ES-I3 (cell line): ENCODE results near the gene CAMKMT.

Experiments used
- H3K36me3 ChIP-seq: 2 replicates; pipeline ENCODE4 v1.6.1; 2013; ENCODE audit warnings: mild to moderate bottlenecking, low read length, control low read depth, moderate library complexity; ENCODE audit not compliant: insufficient read depth
- H3K4me1 ChIP-seq: 2 replicates; pipeline ENCODE4 v1.6.1; 2013; ENCODE audit warnings: mild to moderate bottlenecking, control low read depth, low read length; ENCODE audit not compliant: insufficient read depth
- H3K9ac ChIP-seq: 2 replicates; pipeline ENCODE4 v1.6.1; 2013; ENCODE audit warnings: low read depth, mild to moderate bottlenecking, low read length, moderate library complexity
- H3K9me3 ChIP-seq: 2 replicates; pipeline ENCODE4 v1.6.1; 2013; ENCODE audit warnings: mild to moderate bottlenecking, low read length, moderate library complexity; ENCODE audit not compliant: control insufficient read depth, insufficient read depth

CAMKMT gene

DNA sequence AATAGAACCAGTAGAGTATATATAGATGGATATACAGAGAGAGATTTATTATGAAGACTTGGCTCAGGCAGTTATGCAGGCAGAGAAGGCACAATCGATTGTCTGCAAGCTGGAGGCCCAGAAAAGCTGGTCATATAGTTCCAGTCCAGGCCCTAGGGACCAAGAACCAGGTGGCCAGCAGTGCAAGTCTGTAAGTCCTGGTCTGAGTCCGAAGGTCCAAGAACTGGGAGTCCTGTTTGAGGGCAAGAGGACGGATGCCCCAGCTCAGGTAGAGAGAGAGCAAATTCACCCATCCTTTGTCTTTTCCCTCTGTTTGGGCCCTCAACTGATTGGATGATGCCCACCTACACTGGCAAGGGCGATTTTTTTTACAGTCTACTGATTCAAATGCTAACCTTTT is 164.6 kb downstream of the CAMKMT start:
- no peak overlapping the region for H3K9ac ChIP-seq
- no peaks in the 10 kb centered on the region; the same call in 1 of the 2 replicates for H3K9me3 ChIP-seq
- no peaks in the 10 kb centered on the region for H3K4me1 ChIP-seq
- no peaks in the 10 kb centered on the region for H3K36me3 ChIP-seq

DNA sequence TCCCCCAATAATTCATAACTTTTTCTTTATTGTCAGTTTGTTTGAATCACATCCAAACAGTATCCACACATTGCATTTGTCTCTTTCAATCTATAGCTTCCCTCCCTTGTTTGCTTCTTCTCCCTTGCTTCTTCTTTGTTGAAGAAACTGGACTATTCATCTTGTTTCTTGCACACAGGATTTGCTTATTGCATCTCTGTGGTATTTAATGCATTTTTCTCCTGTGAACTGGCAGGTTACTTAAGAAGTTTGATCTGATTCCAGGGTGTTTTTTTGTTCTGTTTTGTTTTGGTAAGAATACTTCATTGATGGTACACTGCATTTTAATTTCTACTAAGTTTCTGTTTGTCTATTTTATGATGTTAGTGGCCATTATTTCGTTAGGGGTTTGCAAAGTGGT is 166.8 kb downstream of the CAMKMT start:
- H3K9me3 ChIP-seq = no peaks in the 10 kb centered on the region
- H3K9ac ChIP-seq = no peak overlapping the region
- H3K4me1 ChIP-seq = no peaks in the 10 kb centered on the region
- H3K36me3 ChIP-seq = no peaks in the 10 kb centered on the region

DNA sequence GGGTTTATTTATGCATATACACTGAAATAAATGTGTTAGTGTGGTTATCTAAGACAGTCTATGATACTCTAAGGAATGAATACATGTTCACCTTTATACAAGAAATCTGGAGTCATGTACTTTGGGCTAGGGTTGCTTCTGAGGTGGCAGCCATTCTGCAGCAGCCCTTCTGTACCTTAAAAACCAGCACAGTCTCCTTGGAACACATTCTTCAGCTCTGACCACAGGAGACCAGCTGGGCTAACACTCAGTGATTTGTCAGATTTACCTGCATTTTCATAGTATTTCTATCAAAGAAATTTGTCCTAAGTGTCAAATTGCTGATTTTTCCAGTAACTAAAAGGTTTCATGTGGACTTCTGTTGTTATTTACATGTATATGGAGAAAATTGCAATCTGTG is 167.7 kb downstream of the CAMKMT start:
- Histone ChIP-seq H3K36me3 (no peaks in the 10 kb centered on the region), H3K9me3 (no peaks in the 10 kb centered on the region), H3K9ac (no peak overlapping the region), H3K4me1 (no peaks in the 10 kb centered on the region)

DNA sequence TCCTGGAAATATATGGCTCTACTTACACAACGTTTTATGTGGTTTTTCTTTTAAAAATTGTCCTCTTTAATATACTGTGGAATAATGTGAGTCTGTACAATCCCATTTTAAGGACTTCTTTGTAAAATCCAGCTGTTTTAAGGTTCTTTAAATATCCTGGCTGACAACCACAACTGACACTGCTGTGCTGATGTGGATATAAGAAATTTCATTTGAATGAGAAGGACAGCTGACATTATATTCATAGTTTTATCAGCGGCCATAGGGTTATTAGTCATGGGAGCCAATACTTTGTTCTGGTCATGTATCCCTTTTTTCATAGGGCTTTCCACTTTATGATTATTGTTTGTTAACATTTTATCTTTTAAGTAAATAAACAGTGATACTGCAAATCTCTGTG is 169.5 kb downstream of the CAMKMT start:
- Histone ChIP-seq H3K9me3 (no peaks in the 10 kb centered on the region), H3K9ac (no peak overlapping the region), H3K4me1 (no peaks in the 10 kb centered on the region), H3K36me3 (no peaks in the 10 kb centered on the region)

DNA sequence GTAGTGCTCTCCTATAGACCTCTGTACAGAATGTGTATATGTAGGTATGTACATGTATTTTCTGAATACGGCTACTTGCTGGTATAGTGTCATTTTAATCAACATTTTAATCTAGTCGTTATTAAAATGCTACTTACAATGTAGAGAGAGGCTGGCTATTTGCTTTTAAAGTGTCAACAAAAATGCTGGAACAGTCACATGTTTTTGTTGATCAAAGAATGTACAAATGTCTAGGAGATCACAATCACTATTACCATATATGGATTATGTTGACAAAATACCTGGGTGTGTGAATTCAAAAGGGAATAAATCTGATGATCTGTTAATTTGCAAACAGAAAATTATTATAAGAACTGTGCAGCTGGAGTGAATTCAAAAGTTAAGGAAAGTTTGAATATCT is 170.3 kb downstream of the CAMKMT start:
- H3K36me3 ChIP-seq = no peaks in the 10 kb centered on the region
- H3K9me3 ChIP-seq = no peaks in the 10 kb centered on the region
- H3K9ac ChIP-seq = no peak overlapping the region
- no peaks in the 10 kb centered on the region for H3K4me1 ChIP-seq

DNA sequence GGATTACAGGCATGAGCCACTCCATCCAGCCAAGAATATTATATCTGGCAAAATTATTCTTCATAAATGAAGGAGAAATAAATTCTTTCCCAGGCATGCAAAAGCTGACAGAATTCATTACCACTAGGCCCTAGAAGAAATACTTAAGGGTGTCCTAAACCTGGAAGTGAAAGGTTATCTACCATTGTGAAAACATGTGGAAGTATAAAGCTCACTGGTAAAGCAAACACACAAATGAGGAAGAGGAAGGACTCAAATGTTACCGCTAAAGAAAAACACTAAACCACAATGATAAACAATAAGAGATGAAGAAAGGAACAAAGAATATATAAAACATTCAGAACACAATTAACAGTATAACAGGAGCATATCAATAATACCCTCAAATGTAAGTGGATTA is 171.8 kb downstream of the CAMKMT start:
- Histone ChIP-seq H3K9ac (no peak overlapping the region), H3K36me3 (no peaks in the 10 kb centered on the region), H3K9me3 (no peaks in the 10 kb centered on the region; the same call in 1 of the 2 replicates), H3K4me1 (no peaks in the 10 kb centered on the region)

DNA sequence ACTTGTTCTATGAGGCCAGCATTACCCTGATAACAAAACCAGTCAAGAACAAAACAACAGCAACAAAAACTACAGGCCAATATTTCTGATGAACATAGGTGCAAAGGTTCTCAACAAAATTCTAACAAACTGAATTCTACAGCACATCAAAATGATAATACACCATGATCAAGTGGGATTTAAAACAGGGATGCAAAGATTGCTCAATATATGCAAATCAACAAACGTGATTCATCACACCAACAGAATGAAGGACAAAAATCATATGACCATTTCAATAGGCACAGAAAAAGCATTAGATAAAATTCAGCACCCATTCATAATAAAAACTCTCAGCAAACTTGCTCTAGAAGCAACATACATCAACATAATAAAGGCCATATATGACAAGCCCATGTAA is 173.6 kb downstream of the CAMKMT start:
- no peaks in the 10 kb centered on the region for H3K36me3 ChIP-seq
- H3K9me3 ChIP-seq = no peaks in the 10 kb centered on the region; the same call in 1 of the 2 replicates
- no peaks in the 10 kb centered on the region for H3K4me1 ChIP-seq
- no peak overlapping the region for H3K9ac ChIP-seq

DNA sequence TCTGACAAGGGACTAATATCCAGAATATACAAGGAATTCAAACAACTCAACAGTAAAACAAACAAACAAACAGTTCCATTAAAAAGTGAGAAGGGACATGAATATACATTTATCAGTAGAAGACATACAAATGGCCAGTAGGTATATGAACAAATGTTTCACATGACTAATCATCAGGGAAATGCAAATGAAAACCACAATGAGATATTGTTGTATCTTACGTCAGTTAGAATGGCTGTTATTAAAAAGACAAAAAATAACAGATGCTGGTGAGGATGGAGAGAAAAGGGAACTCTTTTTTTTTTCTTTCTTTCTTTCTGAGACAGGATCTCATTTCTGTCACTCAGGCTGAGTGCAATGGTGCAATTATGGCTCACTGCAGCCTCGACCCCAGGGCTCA is 175.5 kb downstream of the CAMKMT start:
- H3K4me1 ChIP-seq = peaks cover 2% of the 10 kb centered on the region; the same call in 1 of the 2 replicates
- H3K9me3 ChIP-seq = no peaks in the 10 kb centered on the region; the same call in 1 of the 2 replicates
- H3K9ac ChIP-seq = no peak overlapping the region
- no peaks in the 10 kb centered on the region for H3K36me3 ChIP-seq

DNA sequence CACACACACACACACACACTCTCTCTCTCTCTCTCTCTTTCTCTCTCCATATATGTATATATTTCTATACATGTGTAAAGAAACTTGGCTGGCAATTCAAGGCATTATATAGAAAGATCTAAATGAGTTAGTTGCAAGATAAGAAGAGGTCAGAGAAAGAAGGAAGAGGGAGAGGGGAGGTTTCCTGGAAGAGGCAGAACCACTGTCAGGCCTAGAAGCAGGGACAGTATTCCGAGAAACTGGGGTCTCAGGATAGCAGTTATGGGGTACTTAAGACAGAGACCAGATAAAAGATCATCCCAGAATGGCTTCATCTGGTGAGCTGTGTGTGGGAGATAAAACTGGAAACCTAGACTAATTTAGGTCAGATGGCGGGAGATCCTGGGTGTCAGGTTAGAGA is 180.8 kb downstream of the CAMKMT start:
- Histone ChIP-seq H3K36me3 (no peaks in the 10 kb centered on the region), H3K9ac (no peak overlapping the region), H3K4me1 (peaks cover 38% of the 10 kb centered on the region), H3K9me3 (no peaks in the 10 kb centered on the region; the same call in 1 of the 2 replicates)

DNA sequence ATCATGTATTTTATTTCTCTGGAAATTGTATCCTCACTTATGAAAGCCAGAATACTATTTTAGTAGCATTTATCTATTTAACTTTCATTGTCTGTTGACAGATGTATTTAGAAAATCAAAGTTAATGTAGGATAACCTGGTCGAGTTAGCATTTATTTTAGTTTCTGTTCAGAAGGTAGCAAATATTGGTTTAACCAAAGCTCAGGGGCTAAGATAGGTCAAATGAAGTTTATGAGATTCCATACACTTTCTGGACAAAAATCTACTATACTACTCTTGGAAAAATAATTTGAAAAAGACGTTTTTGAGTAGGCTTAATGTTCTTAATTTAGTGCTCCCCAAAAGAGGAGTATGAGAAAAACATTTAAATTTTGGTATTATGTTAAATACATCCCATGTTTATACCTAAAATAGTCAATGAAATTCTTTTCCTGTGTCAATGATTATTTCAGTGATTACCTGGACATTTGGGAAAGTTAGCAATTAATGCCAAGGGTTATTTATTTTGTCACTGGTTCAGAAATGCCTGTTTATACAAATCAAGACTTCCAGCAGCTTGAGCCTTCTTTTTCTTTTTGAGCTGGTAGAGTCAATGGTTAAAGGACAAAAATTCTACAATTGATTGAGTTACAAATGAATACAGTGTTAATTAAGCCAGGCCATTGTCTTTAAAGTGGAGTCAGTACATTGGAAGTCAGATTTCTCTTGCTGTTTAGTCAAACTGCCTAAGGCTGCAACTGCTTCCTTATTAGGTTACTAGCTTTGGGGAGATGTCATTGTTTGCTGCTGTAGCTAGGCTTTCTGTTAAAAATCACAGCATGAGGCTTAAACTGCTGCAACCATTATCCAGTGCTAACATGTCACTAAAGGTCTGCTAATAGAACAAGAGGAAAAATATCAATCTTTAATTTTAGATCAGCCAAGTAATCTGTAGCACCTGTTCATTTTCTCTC is 182.3 kb downstream of the CAMKMT start:
- Histone ChIP-seq H3K36me3 (no peaks in the 10 kb centered on the region), H3K4me1 (peaks cover 53% of the 10 kb centered on the region), H3K9ac (no peak overlapping the region), H3K9me3 (no peaks in the 10 kb centered on the region)

DNA sequence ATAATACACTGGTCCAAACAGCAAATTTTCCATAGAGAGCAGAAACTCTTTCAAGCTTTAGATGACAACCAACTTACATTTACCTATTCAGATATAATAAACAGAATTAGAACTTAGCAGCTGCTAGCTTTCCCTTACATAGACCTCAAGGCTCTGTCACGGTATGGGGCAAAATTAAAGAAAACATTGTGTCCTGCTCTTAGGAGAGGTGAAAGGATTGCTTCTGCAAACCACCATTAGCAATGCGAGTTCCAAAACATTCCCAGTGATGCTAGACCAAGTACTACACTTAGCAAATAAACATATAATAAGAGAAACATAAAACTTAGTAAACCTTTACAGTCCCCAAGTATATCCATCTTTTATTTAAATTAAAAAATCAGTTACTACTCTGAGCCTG is 183.3 kb downstream of the CAMKMT start:
- Histone ChIP-seq H3K9ac (no peak overlapping the region), H3K36me3 (no peaks in the 10 kb centered on the region), H3K9me3 (no peaks in the 10 kb centered on the region), H3K4me1 (peaks cover 62% of the 10 kb centered on the region)

DNA sequence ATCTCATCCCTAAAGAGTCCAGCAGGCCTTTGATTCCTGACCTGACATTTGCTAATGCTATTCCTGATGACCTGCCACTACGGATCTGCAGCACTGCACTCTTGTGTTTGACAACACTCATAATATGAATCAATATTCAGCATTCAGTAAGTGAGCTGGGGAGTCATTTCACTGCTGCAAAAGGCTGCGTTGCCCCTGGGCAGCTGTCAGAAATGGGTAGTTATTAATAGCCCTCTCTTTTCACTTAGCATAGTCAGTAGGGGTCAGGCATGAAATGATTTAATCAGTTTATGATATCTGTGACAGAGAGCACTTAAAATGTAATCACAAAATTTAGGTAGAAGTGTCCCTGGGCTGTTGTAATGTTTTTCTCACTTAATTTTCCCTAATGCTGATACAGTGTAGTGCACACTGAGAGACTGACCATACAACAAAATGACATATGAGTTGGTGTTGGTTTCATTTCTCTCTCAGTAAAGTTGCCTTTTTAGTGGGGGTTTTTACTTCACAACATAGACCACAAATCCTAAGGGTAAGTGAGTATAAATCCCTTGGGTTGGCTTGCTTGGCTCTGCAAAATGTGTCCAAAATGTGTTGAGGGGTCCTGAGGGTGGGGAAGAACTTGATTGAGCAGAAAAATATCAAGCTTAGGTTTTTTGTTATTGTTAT is 184.8 kb downstream of the CAMKMT start:
- H3K9me3 ChIP-seq = no peaks in the 10 kb centered on the region
- peaks cover 62% of the 10 kb centered on the region for H3K4me1 ChIP-seq
- no peaks in the 10 kb centered on the region for H3K36me3 ChIP-seq
- H3K9ac ChIP-seq = no peak overlapping the region

DNA sequence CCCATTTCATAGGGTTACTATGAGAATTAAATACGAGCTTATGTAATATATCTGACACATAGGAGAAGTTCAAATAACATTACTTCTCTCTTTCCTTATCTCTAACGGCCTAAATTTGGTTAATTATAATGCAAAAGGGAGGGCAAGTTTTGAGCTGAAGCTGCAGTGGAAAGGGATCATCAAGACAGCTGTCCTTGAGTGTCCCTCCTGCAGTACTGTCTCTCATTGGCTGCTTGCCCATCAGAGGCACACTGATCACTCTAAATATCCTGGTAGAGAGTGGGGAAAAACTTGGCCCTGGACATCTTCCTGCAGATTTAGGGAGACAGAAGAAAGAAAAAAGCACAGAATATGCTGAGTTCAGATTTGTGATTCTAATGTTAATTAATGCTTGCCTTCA is 186.0 kb downstream of the CAMKMT start:
- Histone ChIP-seq H3K9ac (no peak overlapping the region), H3K4me1 (peaks cover 55% of the 10 kb centered on the region), H3K36me3 (no peaks in the 10 kb centered on the region), H3K9me3 (no peaks in the 10 kb centered on the region)

DNA sequence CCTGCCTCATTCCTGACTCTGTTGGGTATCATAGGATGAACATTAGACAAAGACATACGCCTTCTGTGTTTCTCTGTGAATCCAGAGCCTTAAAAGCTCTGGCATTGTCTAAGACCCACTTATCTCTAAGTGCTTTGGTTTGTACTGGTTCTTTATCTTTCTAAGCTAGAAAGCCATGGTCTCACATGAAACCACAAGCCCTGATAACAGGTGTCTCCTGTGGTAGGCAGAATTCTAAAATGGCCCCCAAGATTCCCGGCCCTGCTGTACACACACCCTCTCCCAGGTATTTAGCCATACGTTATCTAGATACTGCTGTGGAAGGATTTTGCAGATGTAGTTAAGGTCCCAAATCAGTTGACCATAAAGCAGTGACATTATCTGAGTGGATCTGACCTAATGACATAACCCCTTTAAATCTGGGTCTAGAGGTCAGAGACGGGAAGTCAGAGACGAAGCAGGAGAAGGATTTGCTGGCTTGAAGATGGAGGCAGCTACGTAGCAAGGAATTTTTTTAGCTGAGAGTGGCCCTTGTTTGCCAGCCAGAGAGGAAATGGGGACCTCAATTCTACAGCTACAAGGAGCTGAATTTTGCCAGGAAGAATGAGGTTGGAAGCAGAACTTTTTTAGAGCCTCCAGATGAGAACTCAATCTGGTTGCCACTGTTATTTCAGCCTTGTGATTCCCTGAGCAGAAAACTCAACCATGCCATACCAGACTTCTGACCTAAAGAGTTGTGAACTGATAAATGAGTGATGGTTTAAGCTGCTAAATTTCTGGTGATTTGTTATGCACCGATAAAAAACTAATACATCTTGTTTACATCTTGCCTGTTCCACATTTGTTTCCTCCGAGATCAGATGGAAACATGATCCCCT is 186.7 kb downstream of the CAMKMT start:
- Histone ChIP-seq H3K9ac (no peak overlapping the region), H3K36me3 (no peaks in the 10 kb centered on the region), H3K9me3 (no peaks in the 10 kb centered on the region), H3K4me1 (peaks cover 48% of the 10 kb centered on the region)
